Heart left ventricle (tissue), 16 donors: Measurements from ENCODE around the gene DCDC2B. TPM values are rescaled to one million over a fixed set of nuclear protein-coding genes. Genes with fewer than 3 reads are reported as not detected.

Experiments
- ATAC-seq, 4 donors: fragments of 200-7000 bp; cut with Tn5 transposase; one replicate each; pipeline ENCODE4 v1.9.1; 2020 to 2022; ENCODE audit warnings: moderate library complexity in 4 of 4, mild to moderate bottlenecking in 3 of 4, moderate number of reproducible peaks in 1 of 4
- DNase-seq, 5 donors: peaks; one replicate each; pipeline ENCODE4 v3.0.0-alpha.2; 2020
- H3K27ac ChIP-seq, 12 donors: fragments of 200-600 bp; sonication (generic) in 4 of 12; one replicate each; pipeline versions ENCODE4 v1.5.0 to v1.8.0; 2016 to 2022; ENCODE audit warnings: mild to moderate bottlenecking in 2 of 12
- H3K27me3 ChIP-seq, 9 donors: fragments of 200-600 bp; sonication (generic) in 2 of 9; one replicate each; pipeline versions ENCODE4 v1.5.1 to v1.8.0; 2016 to 2022; ENCODE audit warnings: mild to moderate bottlenecking in 3 of 9
- H3K36me3 ChIP-seq, 9 donors: fragments of 200-600 bp; sonication (generic) in 2 of 9; one replicate each; pipeline versions ENCODE4 v1.5.0 to v1.8.0; 2018 to 2022; ENCODE audit warnings: mild to moderate bottlenecking in 2 of 9
- H3K4me1 ChIP-seq, 12 donors: fragments of 200-600 bp; sonication (generic) in 4 of 12; one replicate each; pipeline versions ENCODE4 v1.5.0 to v1.8.0; 2016 to 2022; ENCODE audit warnings: mild to moderate bottlenecking in 3 of 12
- H3K4me3 ChIP-seq, 12 donors: fragments of 200-600 bp; sonication (generic) in 4 of 12; one replicate each; pipeline versions ENCODE4 v1.5.0 to v1.8.0; 2017 to 2022; ENCODE audit warnings: mild to moderate bottlenecking in 9 of 12, moderate library complexity in 4 of 12
- H3K9me3 ChIP-seq, 12 donors: fragments of 200-600 bp; sonication (generic) in 4 of 12; one replicate each; pipeline versions ENCODE4 v1.5.0 to v1.8.0; 2016 to 2022; ENCODE audit warnings: mild to moderate bottlenecking in 1 of 12
- CTCF ChIP-seq, 12 donors: fragments of 200-600 bp; sonication (generic) in 4 of 12; IDR thresholded peaks; one replicate each; pipeline versions ENCODE4 v1.5.0 to v1.8.0; 2018 to 2022; ENCODE audit warnings: antibody characterized with exemption in 12 of 12, mild to moderate bottlenecking in 5 of 12
- POLR2A ChIP-seq, 2 donors: fragments of 450-650 bp; IDR thresholded peaks; one replicate each; pipeline ENCODE4 v1.6.1; 2017; ENCODE audit warnings: antibody characterized with exemption in 2 of 2, mild to moderate bottlenecking in 2 of 2, moderate library complexity in 2 of 2
- WGBS, 4 donors: extraction: QIAGEN DNeasy Blood & Tissue Kit in 2 of 4; methylation state at CpG; one replicate each; pipeline versions ENCODE4 v1.1.5 to v1.1.7; 2013 to 2018; 5-methylcytosine and 5-hydroxymethylcytosine counted together
- intact Hi-C, 10 donors: fragments of 100-400 bp; cut with DNase I; formaldehyde crosslinking; loops; one replicate each; pipeline versions ENCODE4 v1.11.1 to v1.14.2; 2022
- polyA plus RNA-seq, 2 donors: library from polyadenylated mRNA; stranded (reverse); fragments of 200-250 nt; gene quantifications; one replicate each; pipeline ENCODE4 v1.2.3, GENCODE V29; 2013
- total RNA-seq, 9 donors: library from RNA; depleted of rRNA in 2 of 9; stranded (reverse); fragments of >200 nt in 2 of 9; fragmentation: NEBNext Ultra II Directional in 3 of 9; extraction: Animal tissue kit (Norgen Biotek cat#: 25700) in 3 of 9; gene quantifications; one replicate each; pipeline versions ENCODE4 v1.1.0 to v1.2.4, GENCODE V29; 2016 to 2023
- donor health status: ischemic (EF 13 %, LVEDD 7.1; RV severe dilation, severe dysfunction).
- donor health status: healthy with polysubstance abuse.
- donor health status: DM: no; HTN: yes; CAD: no.
- donor health status: DM: no; HTN: no; CAD: no.
- donor health status: ischemic (EF 25% LVEDD 6.9; RV normal size, moderate dysfunction).
- donor health status: ischemic (EF 25% LVEDD 5.7; RV mildly dilated, moderate dysfunction).
- donor health status: healthy.
- donor health status: DM: yes; HTN: yes; CAD: no.
- donor health status: ischemic (EF 35%, LVEDD 5.7; RV mildly dilated, moderate dysfunction).
- donor health status: nonischemic (EF 11% LVEDD 7.7; RV severe dilation, severe dysfunction).
- donor health status: DM: yes; HTN: yes; CAD: no.
- donor health status: PGD.
- donor health status: ischemic (EF 29% LVEDD 5.4; RV normal size, mild dysfunction).
- donor health status: nonischemic (EF 23%, LVEDD 6.1; RV moderate dilation, normal function).

The DCDC2B gene
- total and polyA plus RNA-seq, 11 donors, result not detected

DNA sequence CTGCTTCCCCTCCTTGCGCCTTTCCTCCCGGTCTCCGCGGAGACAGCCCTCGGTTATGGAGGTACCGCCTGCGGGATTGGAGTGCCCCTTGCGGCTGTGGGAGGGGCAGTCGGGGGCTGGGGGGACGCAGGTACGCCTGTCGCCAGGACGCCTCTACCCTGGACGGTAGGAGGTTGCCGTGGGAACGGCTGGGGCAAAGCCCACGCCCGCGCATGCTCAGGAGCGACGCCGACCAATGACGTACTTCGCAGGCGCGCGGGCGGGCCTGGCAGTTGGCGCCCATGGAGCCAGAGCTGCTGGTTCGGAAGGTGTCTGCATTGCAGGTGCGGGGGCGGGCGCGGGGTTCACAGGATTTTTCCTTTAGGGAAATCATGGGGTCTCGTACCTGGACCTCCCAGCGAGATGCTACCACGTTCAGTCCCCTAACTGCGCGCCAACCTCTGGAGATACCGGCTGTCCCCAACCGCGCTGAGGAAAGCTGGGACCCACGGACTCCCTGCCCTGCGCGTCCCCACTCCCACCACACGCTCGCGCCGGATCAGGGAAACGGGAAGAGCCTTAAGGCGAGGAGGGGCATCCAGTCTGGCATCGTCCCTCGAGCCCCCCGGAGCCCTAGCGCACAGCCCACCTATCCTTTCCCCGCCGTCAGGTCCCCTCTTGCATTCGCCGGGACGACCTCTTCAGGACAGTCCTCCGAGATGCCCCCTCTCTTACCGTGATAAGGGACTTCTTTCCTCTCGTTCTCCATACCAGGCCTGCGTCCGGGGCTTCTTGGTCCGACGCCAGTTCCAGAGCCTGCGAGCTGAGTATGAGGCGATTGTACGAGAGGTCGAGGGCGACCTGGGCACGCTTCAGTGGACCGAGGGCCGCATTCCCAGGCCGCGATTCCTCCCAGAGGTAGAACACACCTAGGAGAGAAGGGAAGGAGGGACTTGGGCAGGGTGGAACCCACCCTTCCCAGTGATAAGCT is 3.2 kb upstream of the DCDC2B start, which contains the start of gene IQCC:
Gene IQCC, plus strand, starts transcription at position 271 of the 970 bp plus-strand sequence. Its CDS starts 11 bp downstream, at position 282.
- no peaks in the 10 kb centered on the region for H3K9me3 ChIP-seq
- H3K36me3 ChIP-seq, result peaks cover 0 to 6% (median 0%) of the 10 kb centered on the region in 9 donors
- WGBS, 4 donors, result 1 to 4% (median 2%) methylated on average over 47 to 77 of the region's 77 CpGs
- DNase-seq (peak; percentile 86 to 92 (median 87)), ATAC-seq (peak; percentile 49 to 83 (median 76))
- TF ChIP-seq POLR2A (IDR thresholded peaks at IDR 0.05) (peak in 1 of 2 donors; percentile 61), CTCF (IDR thresholded peaks at IDR 0.05) (no peak)
- peak within 1 kb of the TSS in 6 of 12 donors; percentile 36 to 68 (median 55) for H3K27ac ChIP-seq
- peak within 1 kb of the TSS; percentile 19 to 82 (median 64) for H3K4me3 ChIP-seq
- peaks cover 5 to 40% (median 23%) of the 10 kb centered on the region in 12 donors for H3K4me1 ChIP-seq
- intact Hi-C loops, result no loop called here
- no peaks in the 10 kb centered on the region for H3K27me3 ChIP-seq

GRCh38 chr1:32208469-32208868 is 420 bp upstream of the DCDC2B start:
- Histone ChIP-seq H3K9me3 (no peaks in the 10 kb centered on the region), H3K4me3 (no peak overlapping the region), H3K36me3 (peaks cover 0 to 6% (median 0%) of the 10 kb centered on the region in 9 donors), H3K27ac (no peak overlapping the region), H3K4me1 (peaks cover 0 to 25% (median 12%) of the 10 kb centered on the region in 12 donors), H3K27me3 (no peaks in the 10 kb centered on the region)
- TF ChIP-seq POLR2A (IDR thresholded peaks at IDR 0.05), result no peak
- no peak for TF ChIP-seq CTCF (IDR thresholded peaks at IDR 0.05)
- no peak for DNase-seq
- WGBS, 4 donors, result 86 to 94% (median 87%) methylated on average over 4 to 6 of the region's 6 CpGs
- intact Hi-C loops, result no loop called here
- no peak for ATAC-seq

- TF ChIP-seq POLR2A (IDR thresholded peaks at IDR 0.05), result no peak
- TF ChIP-seq CTCF (IDR thresholded peaks at IDR 0.05), result peak; percentile 64 to 83 (median 75)
- no peaks in the 10 kb centered on the region for H3K9me3 ChIP-seq
- ATAC-seq (peak; percentile 28 to 84 (median 80)), DNase-seq (peak in 4 of 5 donors; percentile 46 to 54 (median 52))
- no peak overlapping the region for H3K4me3 ChIP-seq
- H3K27ac ChIP-seq, result peak overlapping the region in 6 of 12 donors; percentile 0 to 52 (median 16)
- H3K4me1 ChIP-seq, result peaks cover 0 to 20% (median 2%) of the 10 kb centered on the region in 12 donors
- intact Hi-C loops, result loop anchor here in 8 of 10 donors (2.0 to 10.0 kb wide), 8 partner anchors 81 to 197 kb away; partner anchors contain the start of gene BSDC1 (in 2 of the 8)
- H3K27me3 ChIP-seq, result no peaks in the 10 kb centered on the region
- peaks cover 0 to 65% (median 43%) of the 10 kb centered on the region in 9 donors for H3K36me3 ChIP-seq
- 71 to 79% (median 74%) methylated on average over 10 of the region's 10 CpGs for WGBS, 4 donors
These were observed 7.0 kb downstream of the DCDC2B start for GRCh38 chr1:32215629-32216480.
